Ramos (cell line): ENCODE data around the gene CCBE1.
"Not testable (repeated sequence)": the region's sequence is repeated elsewhere in the genome, so short reads cannot be mapped to it uniquely, and the experiment has no call there.

Source experiments
- in situ Hi-C: fragments of 300-500 bp; cut with MboI; formaldehyde crosslinking; loops from one replicate; pipeline ENCODE4 v1.14.3; 2022; ENCODE audit warnings: low sequenced_read_pairs; ENCODE audit not compliant: unreplicated experiment

Gene CCBE1

DNA sequence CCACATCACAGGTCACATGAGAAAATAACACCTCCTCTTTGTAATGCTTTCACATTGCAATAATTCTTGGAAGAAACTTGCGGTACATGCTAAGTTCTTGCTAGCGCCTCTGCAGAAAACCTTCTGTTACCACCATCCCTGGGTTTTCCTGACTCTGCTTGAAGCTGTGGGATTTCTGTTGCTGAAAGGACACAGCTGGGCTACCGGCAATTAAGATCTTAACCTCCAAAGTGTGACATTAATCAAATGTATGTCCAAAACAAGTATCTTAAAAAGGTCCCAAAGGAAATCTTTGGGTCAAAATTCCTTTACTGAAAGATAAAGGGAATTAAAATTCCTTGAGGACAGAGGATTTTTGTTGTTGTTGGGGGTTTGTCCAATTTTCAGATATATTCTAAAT lies 7.5 kb downstream of the CCBE1 start:
- in situ Hi-C loops: no loop called here

DNA sequence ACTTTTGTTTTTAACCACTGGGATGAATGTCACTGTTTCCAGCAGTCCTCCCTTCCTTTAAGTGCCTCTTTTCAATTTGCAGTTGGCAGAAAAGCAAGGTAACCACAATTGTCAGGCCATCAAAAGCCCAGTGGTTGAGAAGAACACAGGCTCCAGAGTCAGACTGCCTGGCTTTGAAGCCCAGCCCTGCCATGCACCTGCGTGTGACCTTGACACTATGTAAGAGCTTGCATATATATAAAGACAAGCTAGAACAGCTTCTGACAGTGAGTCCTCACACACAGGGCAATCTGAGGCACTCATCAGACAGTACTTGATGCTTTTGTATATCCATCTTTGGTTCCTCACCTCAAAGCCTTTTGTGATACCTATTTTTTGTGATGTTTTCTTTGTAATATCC lies 11.0 kb downstream of the CCBE1 start:
- in situ Hi-C loops: no loop called here

DNA sequence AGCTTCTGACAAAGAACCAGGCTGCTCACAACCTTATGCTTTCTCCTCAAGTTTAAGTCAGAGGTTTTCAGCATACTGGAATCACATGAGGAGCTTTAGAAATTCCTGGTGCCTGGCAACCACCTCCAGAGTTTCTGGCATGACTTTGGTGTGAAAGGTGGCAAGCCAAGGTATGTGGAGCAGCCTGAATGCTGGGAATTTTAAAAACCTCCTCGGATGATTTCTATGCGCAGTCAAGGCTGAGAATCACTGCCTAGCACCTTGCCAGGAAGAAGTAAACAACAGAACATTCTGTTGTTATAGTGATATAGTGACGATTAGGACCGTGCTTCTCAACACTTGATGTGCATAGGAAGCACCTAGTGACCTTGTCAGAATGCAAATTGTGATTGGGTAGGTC lies 11.7 kb downstream of the CCBE1 start:
- in situ Hi-C loops: no loop called here

DNA sequence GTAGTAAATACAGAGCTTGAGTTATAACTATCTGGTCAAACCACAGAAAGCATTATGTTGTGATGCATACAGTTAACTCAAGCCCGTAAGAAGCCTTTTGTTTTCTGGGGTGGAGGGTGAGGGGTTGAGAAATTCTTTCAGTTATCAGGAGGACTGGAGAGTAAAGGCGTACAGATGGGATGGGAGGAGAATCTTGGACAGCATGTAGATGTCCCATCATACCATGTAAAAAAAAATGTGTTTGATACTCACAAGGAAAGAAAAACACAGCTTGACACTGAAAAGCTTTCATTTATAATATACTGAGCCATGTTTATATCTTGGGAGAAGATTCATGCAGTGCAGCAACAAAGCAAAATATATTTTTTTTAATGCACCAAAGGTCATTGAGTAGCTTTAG lies 12.4 kb downstream of the CCBE1 start:
- in situ Hi-C loops: no loop called here

DNA sequence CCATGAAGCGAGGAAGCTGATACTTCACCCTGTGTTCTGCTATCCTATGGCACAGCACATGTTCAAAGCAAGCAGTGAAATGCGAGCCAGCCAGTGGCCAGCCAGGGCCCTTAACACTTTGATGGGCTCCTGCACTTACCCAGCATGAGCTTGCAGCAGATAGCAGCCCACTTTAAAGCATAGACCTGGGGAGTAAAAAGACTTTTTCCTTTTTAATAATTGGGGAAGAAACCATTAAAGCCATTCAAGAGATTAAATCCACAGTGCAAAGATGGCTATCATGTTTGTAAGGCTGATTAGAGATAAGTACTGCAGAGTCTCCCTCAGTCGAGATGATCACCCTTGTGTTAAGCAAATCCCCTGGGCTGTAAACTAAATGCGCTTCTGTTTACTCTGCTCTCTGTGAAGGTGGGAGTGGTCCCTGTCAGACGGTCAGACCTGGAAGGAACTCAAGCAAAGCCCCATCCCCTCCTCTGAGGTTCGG lies 15.7 kb downstream of the CCBE1 start:
- in situ Hi-C loops: no loop called here

DNA sequence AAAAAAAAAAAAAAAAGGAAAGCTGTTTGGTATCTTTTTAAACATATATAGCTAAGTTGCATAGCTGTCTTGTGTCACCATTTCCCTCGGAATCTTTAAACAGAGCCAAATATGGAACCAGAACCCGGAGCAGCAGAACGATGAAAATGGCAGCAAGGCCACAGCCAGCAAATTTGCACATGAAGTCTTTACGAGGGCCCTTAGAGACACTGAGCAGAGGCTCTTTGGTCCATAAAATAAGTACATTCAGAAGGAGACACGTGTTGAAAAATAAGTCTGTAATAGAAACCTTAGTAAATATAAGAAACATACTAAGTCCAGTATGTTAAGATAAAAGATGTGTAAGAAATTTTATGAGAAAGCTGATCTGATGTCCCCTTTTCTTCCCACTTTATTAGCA lies 16.2 kb downstream of the CCBE1 start:
- in situ Hi-C loops: no loop called here

DNA sequence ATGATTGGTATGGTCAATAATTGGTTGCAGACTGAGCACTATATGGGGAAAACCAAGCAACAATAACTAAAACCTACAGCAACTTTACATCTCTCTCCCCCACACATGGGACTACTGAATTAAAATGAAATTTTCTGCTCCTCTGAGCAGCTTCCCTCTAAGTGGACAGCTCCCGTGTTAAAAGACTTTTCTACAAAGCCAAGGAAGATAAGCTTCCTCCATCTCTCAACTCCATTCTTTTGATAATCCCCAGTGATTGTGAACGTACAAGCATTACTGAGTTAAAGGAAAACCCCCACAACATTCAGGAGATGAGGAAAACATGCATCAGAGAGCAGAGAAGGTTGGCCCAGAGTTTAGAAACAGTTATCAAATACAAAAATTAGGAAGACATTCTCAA lies 21.9 kb downstream of the CCBE1 start:
- in situ Hi-C loops: no loop called here

DNA sequence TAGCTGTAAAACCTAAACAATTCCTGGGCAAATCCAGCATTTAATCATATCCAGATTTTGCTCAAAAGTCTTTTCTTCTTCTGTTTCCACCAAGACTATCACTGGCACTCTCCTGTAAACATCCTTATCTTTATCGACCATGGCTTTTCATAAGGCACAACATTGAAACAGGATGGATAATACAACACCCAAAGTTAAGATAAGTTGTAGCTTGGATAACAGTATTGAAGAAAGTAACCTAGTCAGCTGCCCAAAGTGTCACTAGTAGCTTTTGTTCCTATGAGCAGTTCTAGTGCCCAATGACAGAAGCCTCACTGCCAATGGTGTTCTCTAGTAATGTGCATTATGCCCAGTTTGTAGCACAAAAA lies 22.3 kb downstream of the CCBE1 start:
- in situ Hi-C loops: no loop called here

DNA sequence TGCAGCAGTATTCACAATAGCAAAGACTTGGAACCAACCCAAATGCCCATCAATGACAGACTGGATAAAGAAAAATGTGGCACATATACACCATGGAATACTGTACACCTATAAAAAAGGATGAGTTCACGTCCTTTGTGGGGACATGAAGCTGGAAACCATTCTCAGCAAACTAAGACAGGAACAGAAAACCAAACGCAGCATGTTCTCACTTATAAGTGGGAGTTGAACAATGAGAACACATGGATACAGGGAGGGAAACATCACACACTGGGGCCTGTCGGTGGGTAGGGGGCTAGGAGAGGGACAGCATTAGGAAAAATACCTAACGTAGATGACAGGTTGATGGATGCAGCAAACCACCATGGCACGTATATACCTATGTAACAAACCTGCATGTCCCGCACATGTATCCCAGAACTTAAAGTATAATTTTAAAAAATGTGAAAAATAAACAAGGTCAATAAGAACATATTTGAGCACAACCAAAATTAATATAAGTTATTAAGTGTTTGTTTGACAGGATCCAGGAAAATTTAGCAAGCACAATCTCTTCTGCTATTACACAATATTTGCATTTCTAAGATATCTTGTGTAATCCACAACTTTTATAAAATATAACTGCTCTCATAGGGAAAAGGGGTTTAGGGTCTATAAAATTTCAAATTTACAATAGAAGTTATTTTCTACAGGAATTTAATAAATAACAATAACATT lies 22.9 kb downstream of the CCBE1 start:
- in situ Hi-C loops: no loop called here

DNA sequence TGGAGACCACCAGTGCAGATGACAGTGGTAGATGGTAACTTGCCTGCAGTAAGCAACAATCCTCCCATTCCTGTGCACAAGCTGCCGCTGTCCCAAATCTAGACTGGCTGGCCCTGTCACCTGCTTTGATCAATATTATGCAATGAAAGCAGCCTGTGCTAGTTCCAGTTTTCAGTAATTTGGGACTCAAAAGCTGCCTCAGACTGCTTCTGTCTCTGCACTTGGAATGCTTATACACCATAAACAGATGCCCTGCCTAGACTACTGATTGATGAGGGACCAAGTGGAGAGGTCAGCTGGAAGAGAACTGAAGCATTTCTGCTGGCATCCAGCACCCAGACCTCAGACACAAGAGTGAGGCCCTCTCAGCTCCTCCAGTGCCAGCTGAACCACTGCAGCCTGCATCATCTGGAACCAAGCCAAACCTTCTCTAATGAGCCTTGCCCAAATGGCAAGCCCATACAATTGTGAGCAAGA lies 24.9 kb downstream of the CCBE1 start:
- in situ Hi-C loops: no loop called here

DNA sequence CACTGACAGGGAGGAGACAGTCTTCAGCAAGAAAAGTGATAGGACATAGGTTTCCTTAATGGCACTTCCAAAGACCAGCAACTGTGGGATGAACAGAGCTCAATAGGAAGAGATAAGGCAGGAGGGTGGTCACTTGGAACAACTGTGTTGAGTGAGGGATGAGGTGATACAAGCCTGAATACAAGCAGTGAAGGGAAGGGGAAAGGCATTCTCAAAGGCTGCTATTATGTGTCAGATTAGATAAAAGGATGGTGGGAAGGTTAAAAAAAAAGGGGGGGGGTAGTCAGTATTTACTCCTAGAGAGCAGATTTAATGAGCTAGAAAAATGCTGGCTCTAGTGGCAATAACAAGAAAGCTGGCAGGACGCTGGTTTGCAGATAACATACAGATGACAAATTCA lies 25.7 kb downstream of the CCBE1 start:
- in situ Hi-C loops: no loop called here

DNA sequence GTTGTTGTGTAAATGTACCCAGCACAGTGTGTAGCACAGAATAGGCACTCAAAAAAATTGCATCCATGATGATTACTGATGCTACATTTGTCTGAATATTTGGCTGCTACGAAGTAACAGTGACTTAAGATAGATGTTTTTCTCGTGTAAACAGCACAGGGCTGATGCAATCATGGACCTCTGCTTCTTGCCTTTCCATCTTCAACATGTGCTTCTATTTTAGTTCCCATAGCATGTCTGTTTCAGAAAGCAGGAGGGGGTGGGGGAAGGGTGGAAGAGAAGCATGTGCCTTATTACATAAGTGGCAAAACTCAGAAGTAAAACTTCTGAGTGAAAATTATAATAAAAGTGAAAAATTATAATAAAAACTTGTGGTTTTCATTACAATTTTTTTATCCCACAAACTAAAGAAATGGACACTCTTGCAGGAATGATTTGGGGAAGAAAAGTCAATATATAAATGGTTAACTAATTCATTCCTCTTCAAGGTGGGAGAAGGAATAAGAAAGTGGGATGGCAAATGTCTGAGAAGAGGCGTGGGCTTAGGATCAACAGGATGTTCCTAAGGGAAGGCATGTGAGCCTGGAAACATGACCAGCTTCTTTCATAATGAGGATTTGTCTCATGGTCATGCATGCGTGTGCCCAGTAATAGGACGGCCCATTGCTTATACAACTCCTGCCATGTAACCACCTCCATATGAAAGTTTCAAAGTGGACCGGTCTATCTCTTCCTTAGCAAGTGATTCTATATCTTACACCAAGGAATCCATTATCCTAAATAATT lies 27.2 kb downstream of the CCBE1 start:
- in situ Hi-C loops: no loop called here

DNA sequence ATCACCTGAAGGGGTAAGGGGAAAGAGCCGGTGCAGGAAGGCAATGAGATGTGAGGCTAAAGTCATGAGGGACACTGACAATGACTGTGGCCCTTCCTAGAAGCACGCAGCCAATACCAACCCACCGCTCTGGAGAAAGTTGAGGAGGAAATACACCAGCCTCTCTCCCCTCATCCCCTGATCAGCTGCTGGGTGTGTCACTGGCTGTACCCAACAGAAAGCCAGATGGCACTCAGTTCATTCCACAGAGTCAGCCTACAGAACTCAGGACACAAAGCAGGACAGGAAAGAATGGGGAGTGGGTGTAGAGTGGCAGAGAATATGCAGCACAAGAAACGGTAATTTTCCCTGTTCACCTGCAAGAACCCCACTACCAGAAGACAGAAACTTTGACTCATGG lies 29.7 kb downstream of the CCBE1 start:
- in situ Hi-C loops: no loop called here

DNA sequence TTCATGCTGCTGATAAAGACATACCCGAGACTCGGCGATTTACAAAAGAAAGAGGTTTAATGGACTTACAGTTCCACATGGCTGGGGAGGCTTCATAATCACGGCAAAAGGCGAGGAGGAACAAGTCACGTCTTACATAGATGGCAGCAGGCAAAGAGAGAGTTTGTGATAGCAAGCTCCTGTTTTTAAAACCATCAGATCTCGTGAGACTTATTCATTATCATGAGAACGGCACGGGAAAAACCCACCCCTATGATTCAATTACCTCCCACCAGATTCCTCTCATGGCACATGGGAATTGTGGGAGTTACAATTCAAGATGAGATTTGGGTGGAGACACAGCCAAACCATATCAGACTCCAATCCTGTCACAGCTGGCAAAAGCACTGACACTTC lies 31.2 kb downstream of the CCBE1 start:
- in situ Hi-C loops: not testable (repeated sequence)

DNA sequence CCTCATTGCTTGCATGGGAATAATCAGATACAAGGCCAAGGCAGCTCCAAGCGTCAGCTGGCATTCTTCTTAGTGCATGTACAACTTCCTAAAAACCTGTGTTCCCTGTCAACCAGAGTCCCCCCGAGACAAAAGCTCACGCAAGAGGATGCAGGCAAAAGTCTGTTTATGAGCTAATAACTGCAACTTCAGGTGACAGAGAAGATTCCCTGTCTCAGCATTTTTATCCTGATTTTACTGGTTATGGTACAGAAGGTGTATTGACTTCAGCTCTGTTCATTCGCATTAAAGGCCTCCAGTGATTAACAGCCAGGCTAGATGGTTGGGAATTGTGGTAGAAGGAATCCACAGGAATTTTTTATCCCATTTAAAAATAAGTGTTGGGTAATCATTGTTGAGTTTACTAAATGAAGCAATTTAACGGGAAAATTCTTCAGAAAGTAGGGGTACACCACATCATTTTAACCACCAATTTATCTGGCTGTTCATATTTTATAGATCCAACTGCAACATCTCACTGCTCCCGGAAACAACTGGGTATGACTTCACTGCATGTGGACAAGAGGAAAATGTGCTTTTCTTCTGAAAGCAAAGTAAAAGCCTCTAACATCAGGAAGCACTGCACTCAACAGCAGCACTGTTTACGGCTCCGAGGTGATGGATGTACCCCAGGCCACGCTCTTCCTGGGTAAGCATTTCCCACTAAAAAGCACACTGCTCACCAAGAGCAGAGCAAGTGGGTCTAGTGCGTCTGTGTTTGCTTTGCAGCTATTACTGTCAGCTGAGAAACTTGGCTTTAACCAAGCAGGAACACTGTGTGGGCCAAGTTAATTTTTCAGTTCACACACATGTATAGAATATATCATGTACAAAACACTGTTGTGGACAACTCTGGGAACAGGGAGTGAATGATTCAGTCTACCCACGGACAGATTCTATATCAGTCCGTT lies 31.9 kb downstream of the CCBE1 start:
- in situ Hi-C loops: no loop called here

DNA sequence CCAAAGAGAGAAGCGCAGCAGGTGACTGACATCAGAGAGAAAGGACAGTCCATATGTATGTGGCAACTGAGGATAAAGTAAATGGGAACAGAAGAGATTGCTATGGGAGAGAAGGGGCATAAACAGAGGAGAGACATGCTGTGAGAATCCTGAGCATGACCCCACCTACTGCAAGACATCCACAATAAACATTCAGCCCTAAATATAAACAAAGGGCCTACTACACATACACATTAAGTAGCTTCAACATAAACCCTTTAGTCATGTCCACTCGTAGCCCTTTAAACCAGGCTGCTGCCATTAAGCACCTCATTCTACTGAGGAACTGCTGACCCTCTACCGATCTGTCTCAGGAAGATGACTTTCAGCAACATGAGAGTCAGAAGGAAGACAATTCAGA lies 32.9 kb downstream of the CCBE1 start:
- in situ Hi-C loops: no loop called here

DNA sequence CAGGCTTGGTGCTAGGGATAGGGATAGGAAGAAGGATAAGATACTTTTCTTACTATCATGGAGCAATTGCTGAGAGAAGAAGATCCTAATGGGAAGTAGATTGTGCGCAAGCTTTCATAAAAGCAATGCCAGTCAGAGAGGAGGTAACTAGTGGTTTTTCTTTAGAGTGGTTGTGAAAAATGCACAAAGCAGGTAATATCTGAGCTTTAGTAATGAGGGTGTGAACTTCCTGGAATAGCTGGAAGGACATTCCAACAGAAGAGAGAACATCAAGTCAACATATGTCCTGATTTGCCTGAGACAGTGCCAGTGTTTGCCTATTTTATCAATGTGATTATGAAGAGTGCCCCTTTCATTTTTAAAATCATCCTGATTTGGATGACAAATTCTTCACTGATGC lies 34.1 kb downstream of the CCBE1 start:
- in situ Hi-C loops: no loop called here

DNA sequence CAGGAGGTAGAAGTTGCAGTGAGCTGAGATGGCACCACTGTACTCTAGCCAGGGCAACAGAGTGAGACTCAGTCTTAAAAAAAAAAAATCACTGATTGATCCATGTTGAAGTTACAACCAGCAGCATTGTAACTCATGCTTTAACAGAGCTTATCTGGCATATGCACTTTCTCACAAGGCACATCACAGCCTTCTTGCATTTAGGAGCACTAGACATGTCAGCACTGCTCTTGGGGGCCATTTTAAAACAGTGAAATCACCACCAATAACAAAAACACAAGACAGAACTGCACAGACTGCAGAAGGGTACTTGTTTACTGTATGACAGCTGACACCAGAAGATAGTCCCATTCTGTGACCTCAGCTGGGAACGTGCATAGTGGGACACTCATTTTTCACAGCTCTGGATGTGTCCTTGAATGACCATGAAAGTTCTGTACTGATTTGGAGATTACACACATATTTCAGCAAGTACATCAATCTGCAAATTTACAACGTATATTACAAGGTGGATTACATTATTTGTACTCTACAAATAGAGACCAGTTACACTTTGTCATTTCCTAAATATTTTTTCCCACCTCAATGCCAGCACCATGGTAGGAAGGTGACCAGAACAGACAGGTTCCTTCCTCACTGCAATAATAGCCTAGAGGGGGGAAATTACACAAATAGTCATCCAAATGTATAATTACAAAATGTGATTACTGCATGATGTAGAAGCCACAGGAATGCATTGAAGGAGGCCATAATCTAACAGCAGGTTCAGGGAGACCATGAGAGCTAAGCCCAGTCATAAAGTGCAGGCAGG lies 35.1 kb downstream of the CCBE1 start:
- in situ Hi-C loops: no loop called here

DNA sequence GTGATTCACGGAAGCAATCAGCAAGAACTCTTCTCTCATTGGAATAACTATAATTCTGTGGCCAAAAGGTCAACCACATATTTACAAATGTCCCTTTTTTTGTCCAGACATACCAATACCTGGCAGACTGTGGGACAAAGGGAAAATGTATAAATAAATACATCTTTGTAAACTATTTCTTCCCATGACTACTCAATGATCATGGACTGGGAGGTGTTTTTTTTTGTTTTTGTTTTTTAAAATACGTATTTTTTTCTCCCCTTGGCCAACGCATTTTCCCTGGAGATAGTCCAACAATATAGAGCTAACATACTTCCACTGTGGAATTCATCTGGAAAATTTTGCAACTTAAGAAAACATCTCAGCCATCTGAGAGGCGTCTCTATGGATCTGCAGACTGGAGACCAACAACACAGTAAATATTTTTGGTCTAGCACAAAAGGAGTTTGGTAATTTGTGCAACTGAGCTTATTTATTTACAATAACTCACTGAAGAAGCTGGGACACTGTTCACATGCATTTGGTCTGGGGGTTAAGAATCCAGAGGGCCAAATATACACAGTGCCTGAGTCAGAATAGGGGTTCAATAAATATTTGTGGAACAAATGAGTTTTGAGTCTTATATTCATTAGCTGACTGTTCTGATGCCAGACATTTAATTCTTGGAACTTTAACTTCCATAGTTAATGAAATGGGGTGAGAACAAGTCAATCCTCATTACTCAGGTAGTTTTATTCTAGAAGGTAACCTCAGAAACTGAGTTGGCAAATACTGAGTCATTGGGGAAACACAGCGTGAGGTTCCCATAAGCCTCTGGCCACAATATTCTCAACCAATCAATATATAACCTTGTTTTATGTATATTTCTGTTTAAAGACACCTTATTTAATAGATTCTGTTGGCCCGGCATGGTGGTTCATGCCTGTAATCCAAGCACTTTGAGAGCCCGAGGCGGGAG lies 36.2 kb downstream of the CCBE1 start:
- in situ Hi-C loops: no loop called here
